Prostate gland (tissue), 2 donors: ENCODE results near the gene LAMA3.

Source experiments
- POLR2A ChIP-seq: fragments of 450-650 bp; IDR thresholded peaks from one replicate; pipeline ENCODE4 v1.6.1; 2016; ENCODE audit warnings: antibody characterized with exemption, mild to moderate bottlenecking
- TF ChIP-seq, protein P1 (sequence below), 4 experiments: fragments of 200-600 bp in 2 of 4; fragments of 450-650 bp in 2 of 4; sonication (generic) in 2 of 4; IDR thresholded peaks; 1 replicate in 3 of 4; 2 replicates in 1 of 4; pipeline ENCODE4 v1.5.1; 2016 to 2019; ENCODE audit warnings: antibody characterized with exemption in 4 of 4, mild to moderate bottlenecking in 2 of 4, moderate library complexity in 2 of 4

DNA sequence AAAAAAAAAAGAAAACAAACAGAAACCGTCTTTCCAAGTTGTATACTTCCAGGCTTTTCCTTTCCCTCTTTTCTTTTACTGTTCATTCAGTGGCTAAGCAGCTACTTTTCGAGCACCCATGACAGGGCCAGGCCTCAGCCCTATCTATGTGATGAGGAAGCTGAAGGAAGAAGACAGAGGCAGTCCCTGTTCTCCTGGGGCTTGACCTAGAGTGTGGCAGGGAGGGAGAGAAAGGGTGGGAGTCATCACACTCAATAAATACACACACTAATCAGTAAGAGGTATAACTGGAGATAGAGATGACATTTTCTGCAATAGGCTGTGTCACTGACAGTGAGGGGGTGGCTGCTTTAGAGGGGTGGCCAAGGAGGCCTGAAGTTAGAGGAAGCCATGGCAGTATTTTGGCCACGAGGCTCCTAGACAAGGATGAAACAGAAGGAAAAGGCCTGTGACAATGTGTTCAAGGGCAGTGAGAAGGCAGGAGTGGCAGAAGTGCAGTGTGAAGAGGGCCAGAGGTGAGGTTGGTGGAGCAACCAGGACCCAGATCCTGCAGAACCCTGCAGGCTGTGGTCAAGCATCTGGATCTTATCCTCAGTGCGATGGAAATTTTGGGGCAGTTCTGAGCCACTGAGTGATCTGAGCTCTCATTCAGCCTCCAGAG lies 193.5 kb downstream of the LAMA3 start:
- TF ChIP-seq, protein P1, sequence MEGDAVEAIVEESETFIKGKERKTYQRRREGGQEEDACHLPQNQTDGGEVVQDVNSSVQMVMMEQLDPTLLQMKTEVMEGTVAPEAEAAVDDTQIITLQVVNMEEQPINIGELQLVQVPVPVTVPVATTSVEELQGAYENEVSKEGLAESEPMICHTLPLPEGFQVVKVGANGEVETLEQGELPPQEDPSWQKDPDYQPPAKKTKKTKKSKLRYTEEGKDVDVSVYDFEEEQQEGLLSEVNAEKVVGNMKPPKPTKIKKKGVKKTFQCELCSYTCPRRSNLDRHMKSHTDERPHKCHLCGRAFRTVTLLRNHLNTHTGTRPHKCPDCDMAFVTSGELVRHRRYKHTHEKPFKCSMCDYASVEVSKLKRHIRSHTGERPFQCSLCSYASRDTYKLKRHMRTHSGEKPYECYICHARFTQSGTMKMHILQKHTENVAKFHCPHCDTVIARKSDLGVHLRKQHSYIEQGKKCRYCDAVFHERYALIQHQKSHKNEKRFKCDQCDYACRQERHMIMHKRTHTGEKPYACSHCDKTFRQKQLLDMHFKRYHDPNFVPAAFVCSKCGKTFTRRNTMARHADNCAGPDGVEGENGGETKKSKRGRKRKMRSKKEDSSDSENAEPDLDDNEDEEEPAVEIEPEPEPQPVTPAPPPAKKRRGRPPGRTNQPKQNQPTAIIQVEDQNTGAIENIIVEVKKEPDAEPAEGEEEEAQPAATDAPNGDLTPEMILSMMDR (IDR thresholded peaks at IDR 0.05): no peak
- TF ChIP-seq POLR2A: no peak
